Measurements from ENCODE around the gene AHSG. TPM values are rescaled to one million over a fixed set of nuclear protein-coding genes. Genes with fewer than 3 reads are reported as not detected.

Gene AHSG
- total RNA-seq, 1 donor from 2014 or later: 0.52 TPM

DNA sequence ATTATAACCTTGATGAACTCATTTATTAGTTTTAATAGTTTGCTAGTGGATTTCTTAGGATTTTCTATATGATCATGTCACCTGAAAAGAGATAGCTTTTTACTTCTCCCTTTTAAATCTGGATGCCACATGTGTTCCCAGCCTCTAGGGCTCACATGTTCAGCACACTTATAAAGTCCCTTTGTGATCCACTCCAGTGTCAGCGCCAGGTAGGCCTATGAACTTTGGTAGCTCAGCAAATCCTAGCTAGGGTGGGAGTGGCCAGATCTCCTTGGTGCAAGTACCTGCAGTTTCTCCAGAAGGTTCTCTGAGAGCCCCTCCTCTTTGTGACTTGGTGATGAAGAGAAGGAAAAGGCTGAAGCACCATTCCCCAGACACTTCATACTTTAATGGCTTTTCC, 36.0 kb downstream of the AHSG start:
- no peak overlapping the region for H3K9ac ChIP-seq (ENCODE audit: low read depth in 1 of 3, low read length in 3 of 3)
- H3K27me3 ChIP-seq (ENCODE audit: control insufficient read depth in 3 of 3, insufficient read depth in 3 of 3, low read length in 3 of 3): no peaks in the 10 kb centered on the region
- H3K4me3 ChIP-seq (ENCODE audit: low read length in 3 of 3): no peak overlapping the region
- no peaks in the 10 kb centered on the region for H3K9me3 ChIP-seq (ENCODE audit: control insufficient read depth in 3 of 3, low read length in 3 of 3)
- no peaks in the 10 kb centered on the region for H3K4me1 ChIP-seq (ENCODE audit: control insufficient read depth in 3 of 3, insufficient read depth in 3 of 3, low read length in 3 of 3)
- H3K36me3 ChIP-seq (ENCODE audit: control insufficient read depth in 3 of 3, insufficient read depth in 3 of 3, low read length in 3 of 3): no peaks in the 10 kb centered on the region
- no peak overlapping the region for H3K27ac ChIP-seq (ENCODE audit: low read depth, low read length)

DNA sequence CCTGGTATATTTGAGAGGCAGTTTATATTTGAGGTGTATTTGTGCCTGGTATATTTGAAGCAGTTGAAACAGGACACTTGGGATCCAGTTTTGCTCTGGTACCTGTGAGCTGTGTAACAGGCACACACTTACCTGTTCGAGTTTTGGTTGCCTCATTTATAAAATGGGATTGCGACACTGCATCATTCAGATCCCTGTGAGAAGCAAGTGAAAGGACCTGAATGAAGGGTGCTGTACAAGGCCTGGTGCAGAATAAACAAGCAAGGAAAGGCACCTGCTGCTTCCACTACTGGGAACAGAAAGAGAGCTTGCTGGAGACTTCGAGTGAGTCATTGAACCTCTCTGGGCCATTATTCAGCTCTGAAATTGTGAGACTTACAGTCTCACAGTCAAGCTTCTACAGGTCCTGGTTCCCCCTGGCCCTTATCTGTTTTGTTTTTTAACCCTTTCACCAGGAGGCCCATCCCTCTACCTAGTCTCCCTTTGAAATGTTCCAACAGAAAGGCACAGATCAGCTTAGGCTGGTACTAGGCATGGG, 38.9 kb downstream of the AHSG start:
- peaks cover 0 to 2% (median 0%) of the 10 kb centered on the region in 3 donors for H3K9me3 ChIP-seq (ENCODE audit: control insufficient read depth in 3 of 3, low read length in 3 of 3)
- H3K4me1 ChIP-seq (ENCODE audit: control insufficient read depth in 3 of 3, insufficient read depth in 3 of 3, low read length in 3 of 3): no peaks in the 10 kb centered on the region
- no peak overlapping the region for H3K4me3 ChIP-seq (ENCODE audit: low read length in 3 of 3)
- peaks cover 0 to 2% (median 0%) of the 10 kb centered on the region in 3 donors for H3K27me3 ChIP-seq (ENCODE audit: control insufficient read depth in 3 of 3, insufficient read depth in 3 of 3, low read length in 3 of 3)
- H3K27ac ChIP-seq (ENCODE audit: low read depth, low read length): no peak overlapping the region
- no peaks in the 10 kb centered on the region for H3K36me3 ChIP-seq (ENCODE audit: control insufficient read depth in 3 of 3, insufficient read depth in 3 of 3, low read length in 3 of 3)
- no peak overlapping the region for H3K9ac ChIP-seq (ENCODE audit: low read depth in 1 of 3, low read length in 3 of 3)

DNA sequence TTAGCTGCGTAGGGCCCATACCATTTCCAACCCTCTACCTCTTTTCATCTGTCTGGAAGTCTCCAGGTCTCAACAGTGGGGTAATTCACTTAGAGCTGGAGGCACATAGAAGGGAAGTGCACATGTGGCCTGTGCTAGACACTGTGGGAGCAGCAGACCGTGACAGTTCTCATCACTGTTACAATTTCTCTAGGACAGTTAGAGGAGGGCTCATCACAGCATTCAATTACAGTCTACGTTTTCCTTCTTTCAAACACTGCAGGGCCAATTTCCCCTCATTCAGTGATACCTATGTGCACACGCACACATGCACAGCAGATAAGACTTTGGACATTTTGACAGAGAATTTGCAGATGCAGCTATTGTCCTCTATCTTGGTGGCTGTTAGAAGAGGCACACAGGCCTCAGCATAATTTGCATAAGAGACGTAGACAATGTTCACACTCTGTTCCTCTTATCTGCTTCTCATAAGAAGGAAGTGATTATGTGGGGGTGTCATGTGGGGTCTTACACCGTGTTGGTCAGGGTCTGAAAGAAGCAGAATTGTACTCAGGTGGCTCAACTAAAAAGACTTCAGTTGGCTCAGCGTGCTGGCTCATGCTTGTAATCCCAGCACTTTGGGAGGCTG, 40.3 kb downstream of the AHSG start:
- Histone ChIP-seq H3K9me3 (ENCODE audit: control insufficient read depth in 3 of 3, low read length in 3 of 3) (peaks cover 0 to 2% (median 0%) of the 10 kb centered on the region in 3 donors), H3K36me3 (ENCODE audit: control insufficient read depth in 3 of 3, insufficient read depth in 3 of 3, low read length in 3 of 3) (no peaks in the 10 kb centered on the region), H3K4me3 (ENCODE audit: low read length in 3 of 3) (no peak overlapping the region), H3K9ac (ENCODE audit: low read depth in 1 of 3, low read length in 3 of 3) (no peak overlapping the region), H3K27ac (ENCODE audit: low read depth, low read length) (no peak overlapping the region), H3K27me3 (ENCODE audit: control insufficient read depth in 3 of 3, insufficient read depth in 3 of 3, low read length in 3 of 3) (peaks cover 0 to 2% (median 0%) of the 10 kb centered on the region in 3 donors), H3K4me1 (ENCODE audit: control insufficient read depth in 3 of 3, insufficient read depth in 3 of 3, low read length in 3 of 3) (no peaks in the 10 kb centered on the region)

DNA sequence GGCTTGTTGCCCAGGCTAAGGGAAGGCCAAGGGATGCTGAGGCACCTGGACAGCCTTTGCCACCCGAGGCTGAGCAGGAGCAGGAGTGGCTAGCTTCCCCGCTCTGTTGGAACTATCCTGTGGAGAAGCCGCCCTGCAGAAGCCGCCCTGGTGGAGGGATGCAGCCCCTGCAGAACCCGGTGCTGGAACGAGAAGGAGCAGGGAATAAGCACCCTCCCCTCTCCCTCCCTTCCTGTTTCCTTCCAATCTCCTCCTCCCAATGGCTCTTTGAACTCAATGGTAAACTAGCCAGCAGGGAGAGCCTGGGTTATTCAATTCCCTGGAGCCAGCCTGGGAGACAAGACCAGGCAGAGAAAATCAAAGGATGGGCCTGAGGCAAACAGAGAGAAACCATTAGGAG, 41.1 kb downstream of the AHSG start:
- peaks cover 0 to 2% (median 0%) of the 10 kb centered on the region in 3 donors for H3K27me3 ChIP-seq (ENCODE audit: control insufficient read depth in 3 of 3, insufficient read depth in 3 of 3, low read length in 3 of 3)

DNA sequence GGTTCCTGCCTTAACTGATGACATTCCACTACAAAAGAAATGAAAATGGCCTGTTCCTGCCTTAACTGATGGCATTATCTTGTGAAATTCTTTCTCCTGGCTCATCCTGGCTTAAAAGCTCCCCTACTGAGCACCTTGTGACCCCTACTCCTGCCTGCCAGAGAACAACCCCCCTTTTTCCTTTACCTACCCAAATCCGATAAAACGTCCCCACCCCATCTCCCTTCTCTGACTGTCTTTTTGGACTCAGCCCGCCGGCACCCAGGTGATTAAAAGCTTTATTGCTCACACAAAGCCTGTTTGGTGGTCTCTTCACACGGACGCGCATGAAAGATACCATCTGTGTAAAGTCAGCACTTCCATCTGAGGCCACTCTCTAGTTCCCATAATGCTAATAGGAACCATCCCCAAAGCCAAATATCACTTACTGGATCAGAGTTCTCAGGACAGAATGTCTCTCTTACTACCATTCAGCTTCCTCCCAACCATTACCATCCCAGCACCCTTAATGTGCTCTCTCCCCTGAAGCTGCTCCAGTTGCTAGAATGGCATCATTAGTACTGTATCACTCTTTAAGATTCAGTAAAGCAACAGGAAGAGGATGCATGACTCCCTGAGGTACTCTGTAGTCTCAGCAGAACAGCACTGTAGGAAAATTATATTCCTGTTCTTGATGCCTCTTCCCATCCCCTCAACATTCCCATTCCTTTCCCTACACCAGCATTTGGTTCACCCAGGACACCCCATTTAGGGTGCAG, 50.7 kb downstream of the AHSG start:
- H3K27me3 ChIP-seq (ENCODE audit: control insufficient read depth in 3 of 3, insufficient read depth in 3 of 3, low read length in 3 of 3): peaks cover 2 to 13% (median 5%) of the 10 kb centered on the region in 3 donors
- H3K4me3 ChIP-seq (ENCODE audit: low read length in 3 of 3): no peak overlapping the region
- no peak overlapping the region for H3K27ac ChIP-seq (ENCODE audit: low read depth, low read length)
- H3K9me3 ChIP-seq (ENCODE audit: control insufficient read depth in 3 of 3, low read length in 3 of 3): no peaks in the 10 kb centered on the region
- H3K9ac ChIP-seq (ENCODE audit: low read depth in 1 of 3, low read length in 3 of 3): no peak overlapping the region
- H3K4me1 ChIP-seq (ENCODE audit: control insufficient read depth in 3 of 3, insufficient read depth in 3 of 3, low read length in 3 of 3): no peaks in the 10 kb centered on the region
- H3K36me3 ChIP-seq (ENCODE audit: control insufficient read depth in 3 of 3, insufficient read depth in 3 of 3, low read length in 3 of 3): no peaks in the 10 kb centered on the region

More for the DNA sequence above, 41.1 kb downstream of the AHSG start:
- no peak overlapping the region for H3K4me3 ChIP-seq (ENCODE audit: low read length in 3 of 3)
- H3K9ac ChIP-seq (ENCODE audit: low read depth in 1 of 3, low read length in 3 of 3): no peak overlapping the region
- no peak overlapping the region for H3K27ac ChIP-seq (ENCODE audit: low read depth, low read length)
- no peaks in the 10 kb centered on the region for H3K4me1 ChIP-seq (ENCODE audit: control insufficient read depth in 3 of 3, insufficient read depth in 3 of 3, low read length in 3 of 3)
- no peaks in the 10 kb centered on the region for H3K36me3 ChIP-seq (ENCODE audit: control insufficient read depth in 3 of 3, insufficient read depth in 3 of 3, low read length in 3 of 3)
- peaks cover 0 to 2% (median 0%) of the 10 kb centered on the region in 3 donors for H3K9me3 ChIP-seq (ENCODE audit: control insufficient read depth in 3 of 3, low read length in 3 of 3)

DNA sequence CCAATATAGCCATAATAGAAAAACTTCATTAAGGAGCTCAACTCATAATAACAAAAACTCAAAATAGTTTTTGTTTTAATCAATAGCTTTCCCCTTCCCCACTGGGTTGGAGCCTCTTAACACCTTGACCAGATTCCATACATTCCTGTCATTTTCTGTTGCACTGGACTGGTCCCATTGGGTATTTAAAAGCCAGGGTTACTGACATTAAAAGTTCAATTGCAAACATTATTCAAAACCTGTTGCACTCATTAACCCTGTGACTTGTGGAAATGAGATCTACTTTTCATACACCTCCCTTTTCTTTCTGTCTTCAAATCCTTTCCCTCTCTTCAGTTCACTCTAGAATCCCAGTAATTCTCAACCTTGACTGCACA, 51.2 kb downstream of the AHSG start:
- no peak overlapping the region for H3K9ac ChIP-seq (ENCODE audit: low read depth in 1 of 3, low read length in 3 of 3)

DNA sequence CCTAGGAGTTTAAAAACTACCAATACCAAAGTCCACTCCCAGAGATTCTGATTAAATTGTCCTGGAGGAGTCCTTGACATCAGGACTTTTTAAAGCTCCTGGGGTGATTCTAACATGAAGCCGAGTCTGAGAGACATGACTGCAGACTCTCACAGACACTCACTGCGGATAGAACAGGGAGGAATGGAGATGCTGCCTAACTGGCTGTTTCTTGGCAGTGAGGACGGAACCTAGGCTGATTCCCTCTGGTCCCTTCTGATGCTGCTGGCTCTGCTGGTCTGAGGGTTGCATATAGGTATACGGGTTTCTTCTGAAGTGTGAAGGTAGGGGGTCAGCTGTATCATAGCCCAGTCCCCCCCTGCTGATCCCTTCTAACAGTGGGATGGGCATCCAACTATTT, 51.6 kb downstream of the AHSG start:
- no peaks in the 10 kb centered on the region for H3K9me3 ChIP-seq (ENCODE audit: control insufficient read depth in 3 of 3, low read length in 3 of 3)
- H3K4me1 ChIP-seq (ENCODE audit: control insufficient read depth in 3 of 3, insufficient read depth in 3 of 3, low read length in 3 of 3): no peaks in the 10 kb centered on the region
- no peak overlapping the region for H3K9ac ChIP-seq (ENCODE audit: low read depth in 1 of 3, low read length in 3 of 3)
- no peak overlapping the region for H3K4me3 ChIP-seq (ENCODE audit: low read length in 3 of 3)
- H3K27ac ChIP-seq (ENCODE audit: low read depth, low read length): no peak overlapping the region
- no peaks in the 10 kb centered on the region for H3K36me3 ChIP-seq (ENCODE audit: control insufficient read depth in 3 of 3, insufficient read depth in 3 of 3, low read length in 3 of 3)
- peaks cover 2 to 13% (median 5%) of the 10 kb centered on the region in 3 donors for H3K27me3 ChIP-seq (ENCODE audit: control insufficient read depth in 3 of 3, insufficient read depth in 3 of 3, low read length in 3 of 3)

More for the DNA sequence above, 51.2 kb downstream of the AHSG start:
- peaks cover 2 to 13% (median 5%) of the 10 kb centered on the region in 3 donors for H3K27me3 ChIP-seq (ENCODE audit: control insufficient read depth in 3 of 3, insufficient read depth in 3 of 3, low read length in 3 of 3)
- H3K4me3 ChIP-seq (ENCODE audit: low read length in 3 of 3): no peak overlapping the region
- H3K9me3 ChIP-seq (ENCODE audit: control insufficient read depth in 3 of 3, low read length in 3 of 3): no peaks in the 10 kb centered on the region
- H3K36me3 ChIP-seq (ENCODE audit: control insufficient read depth in 3 of 3, insufficient read depth in 3 of 3, low read length in 3 of 3): no peaks in the 10 kb centered on the region
- no peak overlapping the region for H3K27ac ChIP-seq (ENCODE audit: low read depth, low read length)
- H3K4me1 ChIP-seq (ENCODE audit: control insufficient read depth in 3 of 3, insufficient read depth in 3 of 3, low read length in 3 of 3): no peaks in the 10 kb centered on the region

DNA sequence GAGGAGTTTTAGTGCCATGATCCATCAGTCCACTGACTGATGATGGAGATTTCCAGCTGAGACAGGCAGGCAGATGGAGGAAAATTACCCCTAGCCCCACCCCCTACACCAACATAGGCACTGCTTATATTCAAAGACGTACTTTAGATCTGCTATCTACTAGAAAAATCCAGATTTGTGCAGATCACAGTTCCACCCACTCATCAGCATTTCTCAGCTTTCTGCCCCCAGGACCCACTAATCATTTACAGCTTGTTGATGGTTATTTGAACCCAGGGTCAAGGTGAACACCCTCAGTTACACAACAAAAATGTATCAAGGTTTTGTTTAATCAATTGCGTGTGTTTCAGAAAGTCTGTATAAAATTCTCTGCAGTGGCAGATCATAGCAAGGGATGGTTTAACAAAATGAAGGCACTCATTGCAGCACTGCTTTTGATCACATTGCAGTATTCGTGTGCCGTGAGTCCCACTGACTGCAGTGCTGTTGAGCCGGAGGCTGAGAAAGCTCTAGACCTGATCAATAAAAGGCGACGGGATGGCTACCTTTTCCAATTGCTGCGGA, 52.8 kb downstream of the AHSG start, which contains the start of gene HRG:
Gene HRG, plus strand, starts transcription at position 390 of the 564 bp plus-strand sequence. Its CDS starts 18 bp downstream, at position 408.
- Histone ChIP-seq H3K27me3 (ENCODE audit: control insufficient read depth in 3 of 3, insufficient read depth in 3 of 3, low read length in 3 of 3) (peaks cover 2 to 13% (median 5%) of the 10 kb centered on the region in 3 donors), H3K27ac (ENCODE audit: low read depth, low read length) (no peak within 1 kb of the TSS), H3K4me3 (ENCODE audit: low read length in 3 of 3) (no peak within 1 kb of the TSS), H3K9ac (ENCODE audit: low read depth in 1 of 3, low read length in 3 of 3) (no peak within 1 kb of the TSS), H3K4me1 (ENCODE audit: control insufficient read depth in 3 of 3, insufficient read depth in 3 of 3, low read length in 3 of 3) (no peaks in the 10 kb centered on the region), H3K9me3 (ENCODE audit: control insufficient read depth in 3 of 3, low read length in 3 of 3) (no peaks in the 10 kb centered on the region), H3K36me3 (ENCODE audit: control insufficient read depth in 3 of 3, insufficient read depth in 3 of 3, low read length in 3 of 3) (no peaks in the 10 kb centered on the region)

DNA sequence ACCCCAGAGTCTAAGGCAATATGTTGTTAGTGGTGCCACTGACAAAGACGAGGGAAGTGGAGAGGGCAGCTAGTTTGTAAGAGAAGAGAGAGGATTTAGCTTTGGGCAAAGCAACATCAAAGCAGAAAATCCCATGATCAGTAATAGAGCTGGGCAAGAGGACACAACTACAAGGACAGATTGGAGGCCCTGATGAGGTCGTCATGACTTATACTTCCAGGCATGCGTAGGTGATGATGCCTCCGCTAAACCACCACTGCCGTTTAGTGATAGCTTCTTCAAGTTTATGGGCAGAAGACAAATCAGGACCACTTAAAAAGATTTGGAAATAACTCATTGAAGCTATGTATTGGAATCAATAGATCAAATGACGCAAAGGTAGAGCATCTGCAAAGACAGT, 55.6 kb downstream of the AHSG start:
- Histone ChIP-seq H3K36me3 (ENCODE audit: control insufficient read depth in 3 of 3, insufficient read depth in 3 of 3, low read length in 3 of 3) (no peaks in the 10 kb centered on the region), H3K9me3 (ENCODE audit: control insufficient read depth in 3 of 3, low read length in 3 of 3) (no peaks in the 10 kb centered on the region), H3K4me3 (ENCODE audit: low read length in 3 of 3) (no peak overlapping the region), H3K27me3 (ENCODE audit: control insufficient read depth in 3 of 3, insufficient read depth in 3 of 3, low read length in 3 of 3) (peaks cover 2 to 13% (median 5%) of the 10 kb centered on the region in 3 donors), H3K27ac (ENCODE audit: low read depth, low read length) (no peak overlapping the region), H3K4me1 (ENCODE audit: control insufficient read depth in 3 of 3, insufficient read depth in 3 of 3, low read length in 3 of 3) (no peaks in the 10 kb centered on the region), H3K9ac (ENCODE audit: low read depth in 1 of 3, low read length in 3 of 3) (no peak overlapping the region)
